ENCODE measurements around the gene CARNS1.
"Not testable (repeated sequence)": the region's sequence is repeated elsewhere in the genome, so short reads cannot be mapped to it uniquely, and the experiment has no call there.

CARNS1 gene

GRCh38 chr11:67465530-67465929 is 50.1 kb downstream of the CARNS1 start:
- DNase-seq (ENCODE audit: low spot score), result not testable (repeated sequence)

- DNase-seq (ENCODE audit: low spot score), result no peak
Observed at GRCh38 chr11:67466367-67466766, 50.9 kb downstream of the CARNS1 start.

GRCh38 chr11:67466962-67467771 is 51.7 kb downstream of the CARNS1 start:
- no peak for DNase-seq (ENCODE audit: low spot score)

DNA sequence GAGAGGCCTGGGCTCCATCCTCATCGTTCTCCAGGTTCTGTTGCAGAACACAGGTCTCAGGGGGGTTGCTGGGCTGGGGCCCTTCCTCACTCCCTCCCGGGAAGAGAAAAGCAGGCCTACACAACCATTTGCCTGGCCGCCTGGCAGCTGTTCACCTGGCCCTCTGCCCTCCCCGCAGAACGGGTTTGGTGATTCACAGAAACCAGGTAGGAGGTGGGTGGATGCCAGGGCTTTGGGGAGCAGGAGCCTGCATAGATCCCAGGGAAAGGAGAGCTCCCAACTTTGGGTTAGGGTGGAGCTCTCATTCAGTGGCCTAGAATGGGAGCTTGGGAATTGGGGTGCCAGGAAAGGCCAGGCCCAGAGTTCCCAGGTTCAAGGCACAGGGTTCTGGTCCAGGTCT is 52.6 kb downstream of the CARNS1 start:
- DNase-seq (ENCODE audit: low spot score), result no peak

- no peak for DNase-seq (ENCODE audit: low spot score)
Observed at GRCh38 chr11:67468456-67468758, 52.9 kb downstream of the CARNS1 start.

GRCh38 chr11:67468759-67469507 is 53.5 kb downstream of the CARNS1 start, which contains the start of gene TMEM134:
TMEM134 (minus strand) TSS chr11:67469251; CDS start chr11:67469192, 59 bp downstream.
- DNase-seq (ENCODE audit: low spot score), result peak; percentile 97

DNA sequence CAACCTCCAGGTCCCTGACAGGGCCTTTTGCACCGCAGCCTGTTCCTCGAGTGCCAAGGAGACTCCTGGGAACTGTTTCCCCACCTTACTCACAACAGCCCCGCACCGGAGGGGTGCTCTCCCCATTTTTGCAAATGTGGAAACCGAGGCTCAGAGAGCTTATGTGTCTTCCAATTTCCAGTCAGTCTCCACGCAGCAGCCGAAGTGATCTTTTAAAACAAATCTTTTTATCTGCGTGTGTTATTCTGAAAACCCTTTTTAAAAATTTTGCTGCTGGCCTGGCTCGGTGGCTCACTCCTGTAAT is 54.0 kb downstream of the CARNS1 start:
- DNase-seq (ENCODE audit: low spot score), result no peak

GRCh38 chr11:67470337-67471002 is 55.0 kb downstream of the CARNS1 start:
- DNase-seq (ENCODE audit: low spot score), result no peak

GRCh38 chr11:67472882-67473281 is 57.4 kb downstream of the CARNS1 start:
- no peak for DNase-seq (ENCODE audit: low spot score)
